HG02938 (cell line): ENCODE data around the gene WWTR1.
A peak's percentile ranks its signal among the peaks of the same experiment; 100 is the strongest.

ENCODE experiments used
- ATAC-seq: cut with Tn5 transposase; IDR thresholded peaks from one replicate; pipeline ENCODE4 v1.9.1; 2021; ENCODE audit warnings: mild to moderate bottlenecking, moderate library complexity; ENCODE audit not compliant: unreplicated experiment

WWTR1 gene

GRCh38 chr3:149476225-149476624 lies 181.6 kb downstream of the WWTR1 start:
- no peak for ATAC-seq

- ATAC-seq = no peak
Measured at GRCh38 chr3:149475451-149476060, 182.3 kb downstream of the WWTR1 start.

- ATAC-seq = no peak
Measured at GRCh38 chr3:149474250-149474817, 183.5 kb downstream of the WWTR1 start, which contains the start of gene TM4SF4. TSS of gene TM4SF4 (plus strand) at chr3:149474697. CDS start at chr3:149474878, 181 bp downstream.

GRCh38 chr3:149473357-149474249 lies 184.2 kb downstream of the WWTR1 start:
- no peak for ATAC-seq

GRCh38 chr3:149472030-149472797 lies 185.6 kb downstream of the WWTR1 start:
- no peak for ATAC-seq

- no peak for ATAC-seq
Measured at GRCh38 chr3:149470381-149470780, 187.4 kb downstream of the WWTR1 start.

GRCh38 chr3:149468504-149469212 lies 189.2 kb downstream of the WWTR1 start:
- peak; percentile 88 for ATAC-seq
